Fibroblast of villous mesenchyme (primary cell): Measurements from ENCODE around the gene PRR20E. TPM values are rescaled to one million over a fixed set of nuclear protein-coding genes. Genes with fewer than 3 reads are reported as not detected.

Experiments
- DNase-seq: peaks from one replicate; pipeline ENCODE4 v3.0.0-alpha.2; 2010; ENCODE audit warnings: low read depth
- H3K4me3 ChIP-seq: 2 replicates; pipeline ENCODE4 v1.5.1; 2011; ENCODE audit warnings: low read depth, mild to moderate bottlenecking, low read length
- CTCF ChIP-seq: IDR thresholded peaks from 2 replicates; pipeline ENCODE4 v1.5.1; 2012; ENCODE audit warnings: low read depth, mild to moderate bottlenecking, low read length; ENCODE audit not compliant: insufficient read depth
- small RNA-seq: library from RNA; depleted of rRNA; stranded (forward); fragments of <200 nt; gene quantifications from one replicate; pipeline ENCODE3, GENCODE V24; 2012
- total RNA-seq: library from RNA; depleted of rRNA; stranded (reverse); fragments of >200 nt; gene quantifications from 2 replicates; pipeline ENCODE4 v1.2.3, GENCODE V29; 2012

Gene PRR20E
- total RNA-seq, 1 donor = not detected

GRCh38 chr13:57191667-57192066 lies 24.7 kb downstream of the PRR20E start:
- no peak overlapping the region for H3K4me3 ChIP-seq
- TF ChIP-seq CTCF = no peak
- DNase-seq = no peak

DNA sequence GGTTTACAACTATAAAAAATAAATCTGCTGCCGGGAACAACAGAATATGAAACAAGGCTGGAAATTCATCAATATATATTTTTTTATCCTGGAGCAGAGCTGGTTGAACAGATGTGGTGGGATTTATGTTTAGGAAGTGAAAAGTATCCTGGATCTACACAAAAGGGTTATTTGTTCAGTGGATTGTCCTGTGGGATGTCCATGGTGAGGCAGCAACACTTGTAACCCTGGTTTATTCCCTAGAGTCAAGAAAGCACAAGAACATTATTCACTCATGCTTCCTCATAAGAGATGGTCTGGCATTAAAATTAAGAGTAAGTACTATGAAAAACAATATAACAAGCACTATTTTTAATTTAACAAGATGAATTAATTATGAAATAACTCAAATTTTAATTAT lies 46.0 kb downstream of the PRR20E start:
- no peak overlapping the region for H3K4me3 ChIP-seq
- no peak for TF ChIP-seq CTCF
- no peak for DNase-seq

Small RNAs within 50 kb of the gene (small RNA-seq; reads per million reads assigned to genes)
- not detected for gene PRR20FP

Other genes starting within 250 kb of the PRR20E start
- not detected in 2 replicates for gene PRR20A, start 26.3 kb upstream of the PRR20E start, total RNA-seq
- not detected in 2 replicates for gene PRR20B, start 19.7 kb upstream of the PRR20E start, total RNA-seq
- gene PRR20C, start 13.1 kb upstream of the PRR20E start, total RNA-seq = not detected in 2 replicates
- gene PRR20D, start 6.6 kb upstream of the PRR20E start, total RNA-seq = not detected in 2 replicates